Measurements from ENCODE around the gene UBE2S.
"Not testable (repeated sequence)": the region's sequence is repeated elsewhere in the genome, so short reads cannot be mapped to it uniquely, and the experiment has no call there.

The UBE2S gene

GRCh38 chr19:55439052-55439451 is 31.5 kb upstream of the UBE2S start:
- no peak for DNase-seq

- peak in 1 of 2 experiments; percentile 50 for DNase-seq
Measured at GRCh38 chr19:55437410-55437809, 29.8 kb upstream of the UBE2S start.

GRCh38 chr19:55436847-55437246 is 29.3 kb upstream of the UBE2S start:
- no peak for DNase-seq

GRCh38 chr19:55435020-55435419 is 27.4 kb upstream of the UBE2S start:
- DNase-seq, result no peak

- no peak for DNase-seq
Measured at GRCh38 chr19:55434356-55434919, 26.9 kb upstream of the UBE2S start.

- DNase-seq, result no peak
Measured at GRCh38 chr19:55433292-55433691, 25.7 kb upstream of the UBE2S start.

GRCh38 chr19:55432241-55432959 is 24.8 kb upstream of the UBE2S start:
- DNase-seq, result no peak

GRCh38 chr19:55431183-55431582 is 23.6 kb upstream of the UBE2S start:
- no peak for DNase-seq

GRCh38 chr19:55426042-55426441 is 18.5 kb upstream of the UBE2S start:
- no peak for DNase-seq

- DNase-seq, result no peak
Measured at GRCh38 chr19:55424518-55424917, 16.9 kb upstream of the UBE2S start.

GRCh38 chr19:55423225-55424005 is 15.8 kb upstream of the UBE2S start:
- no peak for DNase-seq

- not testable (repeated sequence) for DNase-seq
Measured at GRCh38 chr19:55421281-55421680, 13.7 kb upstream of the UBE2S start.

GRCh38 chr19:55419624-55420236 is 12.1 kb upstream of the UBE2S start:
- DNase-seq, result no peak

- no peak for DNase-seq
Measured at GRCh38 chr19:55419103-55419502, 11.5 kb upstream of the UBE2S start.

- peak; percentile 75 to 88 for DNase-seq
Measured at GRCh38 chr19:55418185-55418584, 10.6 kb upstream of the UBE2S start.

GRCh38 chr19:55410168-55410567 is 2.6 kb upstream of the UBE2S start:
- no peak for DNase-seq

- DNase-seq, result not testable (repeated sequence)
Measured at GRCh38 chr19:55409179-55409578, 1.6 kb upstream of the UBE2S start.

- no peak for DNase-seq
Measured at GRCh38 chr19:55408533-55408872, 915 bp upstream of the UBE2S start.

GRCh38 chr19:55407800-55408532 is 378 bp upstream of the UBE2S start:
- peak; percentile 99 to 100 for DNase-seq

- DNase-seq, result peak in 1 of 2 experiments; percentile 55
Measured at GRCh38 chr19:55406826-55407549, 600 bp downstream of the UBE2S start.

GRCh38 chr19:55406091-55406825 is 1.3 kb downstream of the UBE2S start:
- DNase-seq, result no peak

- no peak for DNase-seq
Measured at GRCh38 chr19:55405638-55406037, 1.9 kb downstream of the UBE2S start.
